GM12875 (cell line): ENCODE measurements around the gene BAMBI.

Source experiments
- H3K4me3 ChIP-seq: one replicate; pipeline ENCODE4 v1.5.1; 2011; ENCODE audit warnings: low read depth, low read length, control low read depth
- TF ChIP-seq, protein P1 (sequence below): IDR thresholded peaks from 2 replicates; pipeline ENCODE4 v1.5.1; 2011; ENCODE audit warnings: low read depth, mild to moderate bottlenecking, control low read depth, inconsistent platforms, low read length, moderate library complexity, borderline replicate concordance; ENCODE audit not compliant: insufficient read depth

Gene BAMBI

DNA sequence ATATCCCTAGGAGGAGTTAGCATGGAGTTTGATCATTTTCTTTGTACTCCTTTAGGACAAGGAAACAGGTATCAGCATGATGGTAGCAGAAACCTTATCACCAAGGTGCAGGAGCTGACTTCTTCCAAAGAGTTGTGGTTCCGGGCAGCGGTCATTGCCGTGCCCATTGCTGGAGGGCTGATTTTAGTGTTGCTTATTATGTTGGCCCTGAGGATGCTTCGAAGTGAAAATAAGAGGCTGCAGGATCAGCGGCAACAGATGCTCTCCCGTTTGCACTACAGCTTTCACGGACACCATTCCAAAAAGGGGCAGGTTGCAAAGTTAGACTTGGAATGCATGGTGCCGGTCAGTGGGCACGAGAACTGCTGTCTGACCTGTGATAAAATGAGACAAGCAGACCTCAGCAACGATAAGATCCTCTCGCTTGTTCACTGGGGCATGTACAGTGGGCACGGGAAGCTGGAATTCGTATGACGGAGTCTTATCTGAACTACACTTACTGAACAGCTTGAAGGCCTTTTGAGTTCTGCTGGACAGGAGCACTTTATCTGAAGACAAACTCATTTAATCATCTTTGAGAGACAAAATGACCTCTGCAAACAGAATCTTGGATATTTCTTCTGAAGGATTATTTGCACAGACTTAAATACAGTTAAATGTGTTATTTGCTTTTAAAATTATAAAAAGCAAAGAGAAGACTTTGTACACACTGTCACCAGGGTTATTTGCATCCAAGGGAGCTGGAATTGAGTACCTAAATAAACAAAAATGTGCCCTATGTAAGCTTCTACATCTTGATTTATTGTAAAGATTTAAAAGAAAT lies 4.8 kb downstream of the BAMBI start:
- no peak overlapping the region for H3K4me3 ChIP-seq
- TF ChIP-seq, protein P1, sequence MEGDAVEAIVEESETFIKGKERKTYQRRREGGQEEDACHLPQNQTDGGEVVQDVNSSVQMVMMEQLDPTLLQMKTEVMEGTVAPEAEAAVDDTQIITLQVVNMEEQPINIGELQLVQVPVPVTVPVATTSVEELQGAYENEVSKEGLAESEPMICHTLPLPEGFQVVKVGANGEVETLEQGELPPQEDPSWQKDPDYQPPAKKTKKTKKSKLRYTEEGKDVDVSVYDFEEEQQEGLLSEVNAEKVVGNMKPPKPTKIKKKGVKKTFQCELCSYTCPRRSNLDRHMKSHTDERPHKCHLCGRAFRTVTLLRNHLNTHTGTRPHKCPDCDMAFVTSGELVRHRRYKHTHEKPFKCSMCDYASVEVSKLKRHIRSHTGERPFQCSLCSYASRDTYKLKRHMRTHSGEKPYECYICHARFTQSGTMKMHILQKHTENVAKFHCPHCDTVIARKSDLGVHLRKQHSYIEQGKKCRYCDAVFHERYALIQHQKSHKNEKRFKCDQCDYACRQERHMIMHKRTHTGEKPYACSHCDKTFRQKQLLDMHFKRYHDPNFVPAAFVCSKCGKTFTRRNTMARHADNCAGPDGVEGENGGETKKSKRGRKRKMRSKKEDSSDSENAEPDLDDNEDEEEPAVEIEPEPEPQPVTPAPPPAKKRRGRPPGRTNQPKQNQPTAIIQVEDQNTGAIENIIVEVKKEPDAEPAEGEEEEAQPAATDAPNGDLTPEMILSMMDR, result no peak

DNA sequence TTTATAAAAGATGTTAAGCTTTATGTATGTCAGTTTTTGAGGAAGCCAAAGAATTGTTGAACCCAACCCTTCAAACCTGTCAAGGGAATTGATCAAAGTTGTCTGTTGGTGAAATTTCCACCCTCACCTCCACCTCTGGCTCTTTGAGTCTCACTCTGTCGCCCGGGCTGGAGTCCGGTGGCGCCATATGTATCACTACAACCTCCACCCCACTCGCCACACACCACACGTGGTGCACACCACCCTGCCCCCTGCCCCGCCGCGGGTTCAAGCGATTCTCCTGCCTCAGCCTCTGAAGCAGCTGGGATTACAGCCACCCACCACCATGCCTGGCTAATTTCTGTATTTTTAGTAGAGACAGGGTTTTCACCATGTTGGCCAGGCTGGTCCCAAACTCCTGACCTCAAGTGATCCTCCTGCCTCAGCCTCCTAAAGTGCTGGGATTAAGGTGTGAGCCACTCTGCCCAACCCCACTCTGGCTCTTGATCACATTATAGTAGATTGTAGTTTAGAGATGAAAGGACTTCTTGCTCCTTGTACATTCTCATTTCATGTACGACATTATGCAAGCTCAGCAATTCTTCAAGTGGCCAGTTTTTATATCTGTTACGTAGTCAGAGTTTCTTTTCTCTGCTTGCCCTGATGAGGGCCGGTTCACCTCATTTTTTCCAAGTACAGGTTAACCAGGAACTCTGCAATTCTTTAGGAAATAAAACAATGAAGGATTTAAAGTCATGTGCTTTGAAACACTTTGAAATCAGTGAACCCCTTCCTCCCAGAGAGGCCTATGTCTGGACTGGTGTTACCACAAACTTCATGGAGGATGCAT lies 7.0 kb downstream of the BAMBI start:
- TF ChIP-seq, protein P1, result no peak
- no peak overlapping the region for H3K4me3 ChIP-seq

GRCh38 chr10:28684986-28685580 lies 7.8 kb downstream of the BAMBI start:
- TF ChIP-seq, protein P1, result no peak
- no peak overlapping the region for H3K4me3 ChIP-seq

GRCh38 chr10:28685717-28686116 lies 8.4 kb downstream of the BAMBI start:
- TF ChIP-seq, protein P1, result no peak
- H3K4me3 ChIP-seq, result no peak overlapping the region

DNA sequence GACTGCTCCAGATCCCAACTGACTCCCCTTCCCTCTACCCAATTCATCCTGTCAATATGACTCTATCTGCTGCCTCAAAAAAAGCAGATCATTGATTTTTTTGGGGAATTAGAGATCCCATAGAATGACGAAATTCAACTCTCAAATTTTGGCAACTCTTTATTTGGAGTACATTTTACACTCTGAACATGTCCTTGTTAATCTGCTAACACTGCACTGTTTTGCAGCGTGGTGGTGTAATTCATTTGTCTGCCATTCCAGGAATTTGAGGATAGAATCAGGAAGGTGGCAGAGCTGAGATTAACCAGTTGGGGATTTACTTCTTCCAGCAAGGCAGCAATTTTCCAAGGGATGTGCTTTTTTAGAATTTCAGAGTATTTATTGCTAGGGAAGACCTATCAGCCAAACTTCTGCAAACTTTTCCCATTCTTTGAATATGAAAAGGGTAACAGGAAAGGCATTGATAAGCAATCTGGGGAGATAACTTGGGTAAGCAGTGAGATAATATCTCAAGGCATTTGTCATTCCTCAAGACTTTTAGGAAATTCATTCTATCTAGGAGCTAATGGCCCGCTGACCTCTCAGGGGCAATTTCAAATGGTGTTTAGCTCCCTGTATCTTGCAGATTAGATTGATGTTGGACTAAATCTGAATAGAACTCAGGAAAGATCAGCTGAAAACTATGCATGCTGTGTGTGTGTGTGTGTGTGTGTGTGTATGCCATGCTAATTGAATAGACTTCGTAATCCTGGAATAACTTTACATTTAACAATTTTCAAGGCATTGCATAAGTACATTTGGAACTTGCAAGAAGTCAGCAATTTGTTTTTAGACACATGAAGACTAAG lies 9.7 kb downstream of the BAMBI start:
- TF ChIP-seq, protein P1, result no peak
- no peak overlapping the region for H3K4me3 ChIP-seq

DNA sequence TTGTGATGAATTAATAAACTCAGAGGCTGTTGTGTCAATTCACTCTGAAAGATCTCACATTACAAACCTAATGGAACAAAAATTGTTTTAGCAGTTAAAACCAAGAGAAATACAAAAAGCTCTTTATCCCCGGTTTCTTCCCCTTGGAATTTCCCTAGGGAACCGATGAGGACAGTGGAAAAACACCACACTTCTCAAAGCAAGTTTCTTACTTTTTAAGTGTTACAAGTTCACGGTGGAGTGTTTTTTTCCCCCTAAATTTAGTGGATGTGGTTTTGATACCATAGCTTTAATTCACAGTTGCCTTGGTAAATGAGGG lies 10.3 kb downstream of the BAMBI start:
- TF ChIP-seq, protein P1, result no peak

More for the DNA sequence above, 10.3 kb downstream of the BAMBI start:
- H3K4me3 ChIP-seq, result no peak overlapping the region
